GM21576 (cell line): Measurements from ENCODE around the gene C6orf47.

Source experiments
- ATAC-seq: cut with Tn5 transposase; IDR thresholded peaks from one replicate; pipeline ENCODE4 v1.9.1; 2021; ENCODE audit warnings: mild to moderate bottlenecking, moderate library complexity; ENCODE audit not compliant: unreplicated experiment

C6orf47 gene

GRCh38 chr6:31687860-31688693 is 27.5 kb upstream of the C6orf47 start:
- ATAC-seq = no peak

GRCh38 chr6:31687321-31687720 is 26.7 kb upstream of the C6orf47 start:
- ATAC-seq = no peak

- ATAC-seq = no peak
Measured at GRCh38 chr6:31686483-31686882, 25.9 kb upstream of the C6orf47 start.

- no peak for ATAC-seq
Measured at GRCh38 chr6:31683591-31683990, 23.0 kb upstream of the C6orf47 start.

GRCh38 chr6:31681135-31681671 is 20.6 kb upstream of the C6orf47 start:
- no peak for ATAC-seq

- no peak for ATAC-seq
Measured at GRCh38 chr6:31680226-31681134, 19.9 kb upstream of the C6orf47 start, which contains the start of gene LY6G5C. Gene LY6G5C (minus strand): TSS chr6:31681067. CDS start chr6:31680373, 694 bp downstream.

- no peak for ATAC-seq
Measured at GRCh38 chr6:31677955-31678354, 17.4 kb upstream of the C6orf47 start.

- no peak for ATAC-seq
Measured at GRCh38 chr6:31676904-31677303, 16.3 kb upstream of the C6orf47 start.

- no peak for ATAC-seq
Measured at GRCh38 chr6:31676322-31676903, 15.8 kb upstream of the C6orf47 start.

- no peak for ATAC-seq
Measured at GRCh38 chr6:31669676-31670075, 9.1 kb upstream of the C6orf47 start, which contains the start of gene LY6G5B. Gene LY6G5B (plus strand): TSS chr6:31669976. CDS start chr6:31670951, 975 bp downstream.

- no peak for ATAC-seq
Measured at GRCh38 chr6:31666337-31666965, 5.9 kb upstream of the C6orf47 start.

- ATAC-seq = peak; percentile 69
Measured at GRCh38 chr6:31665501-31666336, 5.1 kb upstream of the C6orf47 start, which contains the start of gene CSNK2B. Gene CSNK2B (plus strand): TSS chr6:31666080. CDS start chr6:31666832, 752 bp downstream.

GRCh38 chr6:31664790-31665500 is 4.4 kb upstream of the C6orf47 start, which contains the start of gene GPANK1:
Gene GPANK1 (minus strand): TSS chr6:31664997. CDS start chr6:31664478, 519 bp downstream.
- peak; percentile 27 for ATAC-seq

- no peak for ATAC-seq
Measured at GRCh38 chr6:31663961-31664789, 3.6 kb upstream of the C6orf47 start.

- no peak for ATAC-seq
Measured at GRCh38 chr6:31663126-31663960, 2.8 kb upstream of the C6orf47 start.

- no peak for ATAC-seq
Measured at GRCh38 chr6:31662124-31662723, 1.6 kb upstream of the C6orf47 start.
